HG02642 (cell line): ENCODE data around the gene STK24.

Experiments used
- ATAC-seq: cut with Tn5 transposase; IDR thresholded peaks from one replicate; pipeline ENCODE4 v1.9.1; 2021; ENCODE audit warnings: mild to moderate bottlenecking; ENCODE audit not compliant: unreplicated experiment, poor library complexity

Gene STK24

DNA sequence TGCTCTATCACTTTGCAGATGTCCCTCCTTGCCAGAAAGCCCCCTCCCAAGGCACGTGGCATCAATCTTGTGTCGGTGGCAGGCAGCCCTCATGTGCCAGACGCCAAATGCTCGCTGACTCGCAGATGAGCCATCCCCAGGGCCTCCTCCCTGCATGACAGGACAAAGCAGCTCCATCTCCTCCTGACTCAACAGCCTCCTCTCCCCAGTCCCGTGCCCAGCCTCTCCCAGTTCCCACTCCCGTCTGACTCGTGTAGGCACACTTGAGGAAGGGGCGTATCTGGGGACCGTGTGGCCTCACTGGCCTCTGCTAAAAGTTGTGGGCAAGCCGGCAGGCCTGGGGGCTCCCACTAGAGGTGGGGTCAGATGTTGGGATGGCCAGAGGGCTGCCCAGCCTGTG lies 133.6 kb downstream of the STK24 start:
- no peak for ATAC-seq

GRCh38 chr13:98442391-98443230 lies 134.3 kb downstream of the STK24 start:
- no peak for ATAC-seq

DNA sequence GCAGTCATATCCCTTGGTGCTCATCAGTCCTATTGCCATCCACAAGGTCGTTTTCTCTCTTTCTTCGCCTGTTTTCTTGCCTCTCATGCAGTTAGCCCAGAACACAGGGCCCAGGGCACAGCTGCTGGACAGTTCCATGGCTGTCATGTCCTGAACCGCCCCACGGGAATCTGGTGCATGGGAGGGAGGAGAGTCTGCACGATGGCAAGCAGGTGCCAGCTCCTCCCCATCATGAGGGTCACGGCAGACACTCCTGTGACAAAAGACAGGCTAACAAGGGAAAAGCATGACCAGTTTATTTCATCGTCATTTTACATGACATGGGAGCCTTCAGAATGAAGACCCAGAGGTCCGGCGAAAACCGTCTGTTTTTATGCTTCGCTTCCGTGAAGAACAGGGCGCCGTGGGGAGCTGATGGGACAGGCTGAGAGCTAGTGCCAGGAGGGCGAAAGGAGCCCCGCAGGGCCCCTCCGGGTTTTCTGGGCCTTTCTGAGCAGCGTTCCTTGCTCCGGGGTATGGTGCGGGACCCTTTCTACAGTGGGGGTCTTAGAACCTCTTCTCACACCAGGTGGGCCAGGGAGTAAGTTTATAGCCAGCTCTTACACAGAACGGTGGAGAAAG lies 135.7 kb downstream of the STK24 start:
- ATAC-seq: no peak

DNA sequence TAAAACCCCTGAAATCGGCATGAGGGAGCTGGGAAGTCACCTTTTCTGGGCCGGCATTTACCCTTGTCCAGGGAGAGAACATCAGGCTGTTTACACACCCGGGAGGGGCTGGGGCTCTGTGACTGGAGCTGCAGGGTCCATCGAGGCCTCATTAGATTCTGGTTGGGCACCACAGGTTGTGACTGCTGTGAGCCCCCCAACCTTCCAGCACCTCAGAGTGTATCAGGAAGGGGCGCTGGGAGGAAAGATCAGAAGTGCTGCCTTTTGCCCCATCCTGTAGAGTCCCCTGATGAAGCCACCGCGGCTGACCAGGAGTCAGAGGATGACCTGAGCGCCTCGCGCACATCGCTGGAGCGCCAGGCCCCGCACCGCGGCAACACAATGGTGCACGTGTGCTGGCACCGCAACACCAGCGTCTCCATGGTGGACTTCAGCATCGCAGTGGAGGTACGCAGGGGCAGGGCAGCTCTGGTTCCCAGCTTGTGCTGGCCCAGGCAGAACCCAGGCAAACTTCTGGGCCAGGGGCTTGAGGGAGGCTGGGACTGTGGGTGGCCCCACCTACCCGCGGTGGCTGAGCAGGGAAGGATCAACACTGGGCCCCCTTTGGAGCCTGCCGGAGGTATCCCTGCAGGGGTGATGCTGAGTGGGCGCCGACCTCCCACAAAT lies 136.4 kb downstream of the STK24 start:
- ATAC-seq: no peak

GRCh38 chr13:98439896-98440295 lies 137.0 kb downstream of the STK24 start:
- ATAC-seq: no peak

GRCh38 chr13:98439126-98439828 lies 137.6 kb downstream of the STK24 start:
- no peak for ATAC-seq

GRCh38 chr13:98438246-98439125 lies 138.4 kb downstream of the STK24 start:
- no peak for ATAC-seq

DNA sequence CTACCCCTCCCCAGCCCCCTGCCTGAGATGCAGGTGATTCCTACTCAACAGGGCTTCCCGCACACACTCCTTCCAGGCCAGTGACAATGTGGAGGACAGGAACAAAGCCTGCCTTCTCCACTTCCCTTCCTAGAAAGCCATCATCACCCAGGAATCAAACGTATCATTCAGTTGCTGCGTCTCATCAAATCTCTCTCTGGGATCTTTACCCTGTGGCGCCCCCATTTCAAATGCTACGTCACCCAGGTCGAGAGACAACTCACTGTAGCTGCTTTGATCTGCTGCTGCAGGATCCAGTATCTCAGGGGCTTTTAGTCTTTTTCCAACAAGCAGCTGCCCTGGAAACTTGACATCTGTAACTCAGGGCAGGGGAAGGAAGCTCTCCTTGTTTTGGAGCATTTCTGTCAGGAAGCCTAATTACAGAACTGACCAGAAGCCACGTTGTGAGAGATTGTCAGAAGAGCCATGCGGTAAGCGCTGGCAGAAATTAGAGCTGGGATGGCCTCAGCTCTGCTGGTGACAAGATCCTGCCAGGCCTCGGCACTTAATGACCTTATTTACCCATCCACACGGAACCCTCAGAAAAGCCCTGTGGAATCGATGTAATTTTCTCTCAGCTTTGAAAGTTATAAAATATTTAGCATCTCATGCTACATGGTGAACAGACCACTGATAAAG lies 140.5 kb downstream of the STK24 start:
- ATAC-seq: no peak

- no peak for ATAC-seq
Observed at GRCh38 chr13:98435376-98435775, 141.5 kb downstream of the STK24 start.

DNA sequence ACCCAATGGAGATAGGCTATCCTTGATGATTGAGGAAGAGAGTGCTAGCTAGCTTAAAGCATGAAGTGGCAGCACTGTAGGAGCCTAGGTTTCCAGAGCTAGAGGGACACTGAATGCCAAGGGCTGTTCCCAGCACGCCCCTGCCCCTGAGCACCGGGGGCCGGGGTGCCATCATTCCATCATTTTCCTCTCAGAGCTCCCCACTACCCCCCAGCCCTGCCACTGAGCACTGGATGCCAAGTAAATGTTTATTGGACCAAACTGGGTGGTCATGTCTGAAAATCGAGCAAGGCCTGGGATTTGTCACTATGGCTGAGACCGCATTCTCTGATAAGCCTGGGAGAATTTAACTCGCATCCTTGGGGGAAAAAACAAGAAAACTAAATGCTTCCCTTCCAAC lies 142.8 kb downstream of the STK24 start:
- ATAC-seq: no peak

- no peak for ATAC-seq
Observed at GRCh38 chr13:98433654-98434053, 143.3 kb downstream of the STK24 start.

DNA sequence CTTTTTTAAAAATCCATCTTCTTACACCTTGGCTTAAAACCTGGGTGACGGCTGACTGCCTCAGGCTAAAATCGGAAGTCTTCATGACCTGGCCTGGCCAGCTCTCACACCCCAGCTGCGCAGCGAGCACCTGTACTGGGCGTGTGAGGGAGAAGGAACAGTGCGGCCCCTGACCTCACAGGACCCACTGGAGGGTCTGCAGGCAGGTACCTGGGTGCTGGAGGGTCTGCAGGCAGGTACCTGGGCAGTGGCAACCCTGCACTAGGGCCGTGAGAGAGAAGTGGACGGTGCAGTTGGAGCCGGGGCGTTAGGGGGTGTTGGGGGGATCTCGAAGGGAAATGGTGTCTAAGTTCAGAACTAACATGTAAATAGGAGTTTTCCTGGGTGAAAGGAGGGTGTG lies 144.3 kb downstream of the STK24 start:
- ATAC-seq: no peak

GRCh38 chr13:98429977-98430736 lies 146.8 kb downstream of the STK24 start:
- ATAC-seq: no peak

- ATAC-seq: no peak
Observed at GRCh38 chr13:98429531-98429930, 147.4 kb downstream of the STK24 start.

DNA sequence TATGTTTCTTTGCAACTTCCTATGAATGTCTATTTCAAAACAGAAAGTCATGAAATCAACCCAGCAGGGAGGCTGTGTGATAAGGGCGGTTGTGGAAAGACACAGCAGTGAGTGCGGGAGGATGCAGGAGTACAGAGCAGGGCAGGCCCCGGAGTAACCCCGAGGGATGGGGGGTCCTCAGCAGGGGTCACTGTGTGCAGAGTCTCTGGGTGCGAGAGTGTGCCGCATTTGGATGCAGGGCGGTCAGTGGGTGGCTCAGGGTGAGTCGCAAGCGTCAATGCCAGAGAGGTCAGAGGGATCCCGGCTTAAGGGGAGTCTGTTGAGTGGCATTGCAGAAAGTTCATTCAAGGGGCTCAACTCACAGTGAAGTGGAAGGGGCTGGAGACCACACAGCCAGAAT lies 147.8 kb downstream of the STK24 start:
- no peak for ATAC-seq

GRCh38 chr13:98428256-98428966 lies 148.5 kb downstream of the STK24 start:
- no peak for ATAC-seq

DNA sequence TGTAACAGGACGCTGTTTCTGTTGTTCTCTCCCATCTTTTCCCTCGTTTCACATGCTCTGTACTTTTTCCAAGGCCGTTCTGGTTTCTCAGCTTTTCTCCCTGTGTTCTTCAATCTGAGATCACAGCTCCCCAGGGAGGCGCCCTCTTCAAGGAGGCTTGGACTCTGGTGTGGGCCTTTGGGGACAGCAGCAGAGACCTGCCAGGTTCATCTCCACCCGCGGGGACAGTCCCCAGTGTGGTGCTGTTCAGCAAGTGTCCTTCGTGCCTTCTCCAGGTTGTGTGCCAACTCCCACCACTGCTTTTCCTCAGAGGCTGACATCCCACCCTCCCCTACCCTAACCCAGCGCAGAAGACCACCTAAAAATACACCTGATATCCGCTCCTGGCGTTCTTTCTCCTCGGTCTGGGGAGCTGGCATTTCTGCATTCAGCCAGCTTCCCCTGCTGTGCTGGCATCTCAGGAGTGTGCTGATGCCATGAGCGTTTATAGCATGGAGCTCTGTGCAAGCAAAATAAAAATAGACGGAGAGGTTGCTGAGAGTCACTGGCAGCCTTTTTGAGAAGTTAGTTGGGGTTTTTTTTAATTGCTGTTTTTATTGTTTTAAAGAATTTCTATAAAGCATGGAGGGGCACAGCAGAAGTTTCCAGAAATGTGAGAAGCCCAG lies 149.4 kb downstream of the STK24 start:
- ATAC-seq: no peak
